HG02852 (cell line): Measurements from ENCODE around the gene GRAMD2A.

Experiments
- ATAC-seq: cut with Tn5 transposase; IDR thresholded peaks from one replicate; pipeline ENCODE4 v1.9.1; 2021; ENCODE audit warnings: mild to moderate bottlenecking, moderate library complexity; ENCODE audit not compliant: unreplicated experiment

GRAMD2A gene

GRCh38 chr15:72197460-72198355 lies at the start of gene GRAMD2A:
GRAMD2A (minus strand) TSS chr15:72197787.
- ATAC-seq = no peak

GRCh38 chr15:72242775-72243370 lies 45.3 kb upstream of the GRAMD2A start:
- no peak for ATAC-seq

GRCh38 chr15:72239652-72240051 lies 42.1 kb upstream of the GRAMD2A start:
- no peak for ATAC-seq

GRCh38 chr15:72238586-72238985 lies 41.0 kb upstream of the GRAMD2A start:
- no peak for ATAC-seq

GRCh38 chr15:72237853-72238224 lies 40.3 kb upstream of the GRAMD2A start:
- no peak for ATAC-seq

GRCh38 chr15:72237029-72237852 lies 39.7 kb upstream of the GRAMD2A start:
- ATAC-seq = peak; percentile 72

GRCh38 chr15:72236381-72237003 lies 38.9 kb upstream of the GRAMD2A start:
- no peak for ATAC-seq

- ATAC-seq = no peak
Measured at GRCh38 chr15:72235298-72235697, 37.7 kb upstream of the GRAMD2A start.

- no peak for ATAC-seq
Measured at GRCh38 chr15:72233769-72234168, 36.2 kb upstream of the GRAMD2A start.

- no peak for ATAC-seq
Measured at GRCh38 chr15:72231833-72232478, 34.4 kb upstream of the GRAMD2A start.

- ATAC-seq = peak; percentile 36
Measured at GRCh38 chr15:72231066-72231832, 33.7 kb upstream of the GRAMD2A start, which contains the start of gene PKM. PKM (minus strand) TSS chr15:72231190; CDS start chr15:72219097, 12,093 bp downstream.

GRCh38 chr15:72230197-72231065 lies 32.8 kb upstream of the GRAMD2A start:
- peak; percentile 18 for ATAC-seq

GRCh38 chr15:72229947-72230196 lies 32.3 kb upstream of the GRAMD2A start:
- no peak for ATAC-seq

- no peak for ATAC-seq
Measured at GRCh38 chr15:72229076-72229946, 31.7 kb upstream of the GRAMD2A start.

GRCh38 chr15:72227720-72228119 lies 30.1 kb upstream of the GRAMD2A start:
- ATAC-seq = no peak

GRCh38 chr15:72227192-72227586 lies 29.6 kb upstream of the GRAMD2A start:
- ATAC-seq = no peak

- no peak for ATAC-seq
Measured at GRCh38 chr15:72223278-72223677, 25.7 kb upstream of the GRAMD2A start.

- no peak for ATAC-seq
Measured at GRCh38 chr15:72222393-72222792, 24.8 kb upstream of the GRAMD2A start.
